Fibroblast of the aortic adventitia (primary cell): ENCODE data around the gene PNLIPRP2. TPM values are rescaled to one million over a fixed set of nuclear protein-coding genes. Genes with fewer than 3 reads are reported as not detected.

Experiments
- DNase-seq: peaks from one replicate; pipeline ENCODE4 v3.0.0-alpha.2; 2010; ENCODE audit warnings: low read depth
- H3K4me3 ChIP-seq: 2 replicates; pipeline ENCODE4 v1.5.1; 2011; ENCODE audit warnings: low read depth, mild to moderate bottlenecking, control low read depth, low read length, moderate library complexity
- CTCF ChIP-seq: IDR thresholded peaks from 2 replicates; pipeline ENCODE4 v1.5.1; 2011; ENCODE audit warnings: mild to moderate bottlenecking, low read length, control low read depth, inconsistent platforms; ENCODE audit not compliant: insufficient read depth
- total RNA-seq: library from RNA; depleted of rRNA; stranded (reverse); fragments of >200 nt; gene quantifications from 2 replicates; pipeline ENCODE4 v1.2.3, GENCODE V29; 2012; ENCODE audit warnings: low replicate concordance

Gene PNLIPRP2
- total RNA-seq, 1 donor: not detected

GRCh38 chr10:116632596-116633215 is 12.0 kb downstream of the PNLIPRP2 start:
- TF ChIP-seq CTCF: no peak
- no peak for DNase-seq
- H3K4me3 ChIP-seq: no peak overlapping the region

GRCh38 chr10:116633216-116633600 is 12.5 kb downstream of the PNLIPRP2 start:
- H3K4me3 ChIP-seq: no peak overlapping the region
- TF ChIP-seq CTCF: no peak
- DNase-seq: no peak

GRCh38 chr10:116634126-116634975 is 13.6 kb downstream of the PNLIPRP2 start:
- no peak overlapping the region for H3K4me3 ChIP-seq
- no peak for TF ChIP-seq CTCF

GRCh38 chr10:116636385-116636784 is 15.6 kb downstream of the PNLIPRP2 start:
- DNase-seq: no peak
- H3K4me3 ChIP-seq: no peak overlapping the region
- no peak for TF ChIP-seq CTCF

More at GRCh38 chr10:116634126-116634975, 13.6 kb downstream of the PNLIPRP2 start:
- no peak for DNase-seq

- no peak for DNase-seq
- no peak for TF ChIP-seq CTCF
- no peak overlapping the region for H3K4me3 ChIP-seq
Observed at GRCh38 chr10:116636976-116637375, 16.2 kb downstream of the PNLIPRP2 start.

GRCh38 chr10:116637830-116638229 is 17.1 kb downstream of the PNLIPRP2 start:
- no peak for TF ChIP-seq CTCF
- no peak overlapping the region for H3K4me3 ChIP-seq
- no peak for DNase-seq
